Calu3 (cell line): ENCODE results near the gene ACAP3. TPM values are rescaled to one million over a fixed set of nuclear protein-coding genes. Genes with fewer than 3 reads are reported as not detected.

ENCODE experiments used
- BruUV-seq: library from RNA; stranded (reverse); fragments of 400-500 nt; replicated peaks from 2 replicates; lab custom pipeline; 2021; lab: Mats Ljungman, UMichigan
- CTCF ChIA-PET: fragments of 300-600 bp; sonication (Branson Sonifier 250); formaldehyde crosslinking; loops from one replicate; lab custom pipeline; 2022; ENCODE audit warnings: antibody characterized with exemption; lab: Charles Lee
- DNase-seq: peaks from one replicate; pipeline ENCODE4 v3.0.0; 2022
- H3K27ac Mint-ChIP-seq: one replicate; pipeline ENCODE4 v1.8.0; 2022; ENCODE audit warnings: mixed read lengths; ENCODE audit not compliant: unreplicated experiment
- H3K27me3 Mint-ChIP-seq: one replicate; pipeline ENCODE4 v1.8.0; 2022; ENCODE audit warnings: mixed read lengths; ENCODE audit not compliant: unreplicated experiment
- H3K36me3 Mint-ChIP-seq: one replicate; pipeline ENCODE4 v1.8.0; 2022; ENCODE audit warnings: mild to moderate bottlenecking, moderate library complexity, mixed read lengths; ENCODE audit not compliant: insufficient read depth, unreplicated experiment
- H3K4me1 Mint-ChIP-seq: one replicate; pipeline ENCODE4 v1.8.0; 2022; ENCODE audit warnings: mild to moderate bottlenecking, low read depth, mixed read lengths; ENCODE audit not compliant: unreplicated experiment
- H3K4me3 Mint-ChIP-seq: one replicate; pipeline ENCODE4 v1.8.0; 2022; ENCODE audit warnings: mild to moderate bottlenecking, low read depth, moderate library complexity, mixed read lengths; ENCODE audit not compliant: unreplicated experiment
- H3K9me3 Mint-ChIP-seq: one replicate; pipeline ENCODE4 v1.8.0; 2022; ENCODE audit warnings: low read depth, mixed read lengths; ENCODE audit not compliant: unreplicated experiment
- CTCF ChIP-seq: fragments of 200-600 bp; IDR thresholded peaks from one replicate; pipeline ENCODE4 v1.8.0; 2022; ENCODE audit warnings: antibody characterized with exemption; ENCODE audit not compliant: unreplicated experiment
- intact Hi-C: fragments of 100-400 bp; cut with micrococcal nuclease; formaldehyde crosslinking; loops from one replicate; pipeline ENCODE4 v1.10.0; 2022; ENCODE audit not compliant: unreplicated experiment
- total RNA-seq: library from RNA; stranded (reverse); gene quantifications from 2 replicates; pipeline ENCODE4 v1.2.3, GENCODE V29; 2022

ACAP3 gene
- total RNA-seq, 1 experiment from 2014 or later = 41.1 TPM

GRCh38 chr1:1292442-1292779 is 15.3 kb downstream of the ACAP3 start:
- no peaks in the 10 kb centered on the region for H3K4me1 Mint-ChIP-seq
- TF ChIP-seq CTCF = no peak
- H3K36me3 Mint-ChIP-seq = peaks cover 22% of the 10 kb centered on the region
- intact Hi-C loops = no loop called here
- H3K27me3 Mint-ChIP-seq = no peaks in the 10 kb centered on the region
- no peak overlapping the region for H3K27ac Mint-ChIP-seq
- no peak for DNase-seq
- no peaks in the 10 kb centered on the region for H3K9me3 Mint-ChIP-seq
- CTCF ChIA-PET = interaction anchor here (0.6 to 2.8 kb wide), 8 partner anchors 8 to 233 kb away, joined by 3 to 17 read pairs (median 4); no protein-coding TSS in a partner anchor
- no peak overlapping the region for H3K4me3 Mint-ChIP-seq
- no TSS peak for BruUV-seq

GRCh38 chr1:1291548-1292441 is 15.9 kb downstream of the ACAP3 start:
- H3K9me3 Mint-ChIP-seq = no peaks in the 10 kb centered on the region
- no peak for TF ChIP-seq CTCF
- no peaks in the 10 kb centered on the region for H3K27me3 Mint-ChIP-seq
- intact Hi-C loops = no loop called here
- CTCF ChIA-PET = interaction anchor here (0.6 to 2.8 kb wide), 9 partner anchors 8 to 232 kb away, joined by 3 to 17 read pairs (median 4); no protein-coding TSS in a partner anchor
- peaks cover 22% of the 10 kb centered on the region for H3K36me3 Mint-ChIP-seq
- no peak overlapping the region for H3K4me3 Mint-ChIP-seq
- DNase-seq = peak; percentile 82
- no peak overlapping the region for H3K27ac Mint-ChIP-seq
- no peaks in the 10 kb centered on the region for H3K4me1 Mint-ChIP-seq
- no TSS peak for BruUV-seq

- CTCF ChIA-PET = interaction anchor here (1.0 to 2.8 kb wide), 6 partner anchors 9 to 231 kb away, joined by 3 to 17 read pairs (median 4); no protein-coding TSS in a partner anchor
- intact Hi-C loops = no loop called here
- Mint-ChIP-seq H3K4me3 (no peak overlapping the region), H3K27me3 (no peaks in the 10 kb centered on the region), H3K9me3 (no peaks in the 10 kb centered on the region), H3K27ac (no peak overlapping the region), H3K36me3 (peaks cover 22% of the 10 kb centered on the region), H3K4me1 (no peaks in the 10 kb centered on the region)
- TF ChIP-seq CTCF = no peak
- BruUV-seq = no TSS peak
- peak; percentile 55 for DNase-seq
Measured at GRCh38 chr1:1291023-1291528, 16.7 kb downstream of the ACAP3 start.

GRCh38 chr1:1290238-1290731 is 17.4 kb downstream of the ACAP3 start:
- Mint-ChIP-seq H3K36me3 (peaks cover 20% of the 10 kb centered on the region), H3K4me1 (no peaks in the 10 kb centered on the region), H3K4me3 (no peak overlapping the region), H3K27me3 (no peaks in the 10 kb centered on the region), H3K27ac (no peak overlapping the region), H3K9me3 (no peaks in the 10 kb centered on the region)
- intact Hi-C loops = no loop called here
- TF ChIP-seq CTCF = peak; percentile 71
- DNase-seq = peak; percentile 85
- CTCF ChIA-PET = interaction anchor here (0.7 to 2.8 kb wide), 3 partner anchors 17 to 221 kb away, joined by 5 to 17 read pairs (median 5); partner anchors contain the start of gene UBE2J2
- BruUV-seq = no TSS peak
